Hematopoietic multipotent progenitor cell treated with erythropoietin and hydrocortisone succinate and interleukin-3 and kit ligand, for 15 days (in vitro differentiated cells): ENCODE results near the gene KCNQ4.

Source experiments
- DNase-seq: peaks from one replicate; pipeline ENCODE4 v3.0.0-alpha.2; 2015; ENCODE audit warnings: low spot score

KCNQ4 gene

DNA sequence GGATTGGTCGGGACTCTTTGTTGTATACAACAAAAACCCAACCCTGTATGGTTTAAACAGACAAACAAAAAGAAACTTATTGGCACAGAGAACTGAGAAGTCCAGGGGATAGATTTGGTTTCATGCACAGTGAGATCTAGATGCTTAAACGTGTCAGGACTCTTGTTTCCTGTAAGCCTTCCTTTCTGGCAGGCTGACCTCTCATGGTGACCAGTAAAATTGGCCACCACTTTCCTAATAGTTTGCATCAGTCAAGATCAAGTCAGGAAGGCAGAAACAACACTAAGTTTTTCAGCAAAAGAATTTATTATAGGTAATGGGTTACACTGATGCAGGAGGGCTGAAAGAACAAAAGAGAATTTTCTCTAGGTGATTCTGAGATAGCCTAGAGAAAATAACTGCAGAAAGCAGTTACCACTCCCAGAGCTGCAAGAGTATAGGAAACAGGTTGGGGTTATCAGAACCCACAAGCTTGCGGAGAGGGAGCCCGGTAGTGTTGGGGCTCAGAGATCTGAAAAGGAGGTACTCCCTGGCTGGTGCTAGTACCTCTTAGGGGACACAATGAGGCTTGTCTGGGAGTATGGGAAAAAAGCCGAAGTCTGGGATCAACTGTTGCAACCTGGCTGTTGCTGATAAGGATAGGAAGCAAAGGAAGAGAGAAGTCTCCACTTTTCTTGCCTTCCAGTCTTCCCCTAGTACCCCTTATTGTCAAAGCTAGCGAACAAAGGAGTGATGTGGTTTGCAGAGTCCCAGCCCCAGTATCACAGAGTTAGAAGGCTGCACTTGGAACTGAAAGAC is 57.1 kb downstream of the KCNQ4 start:
- DNase-seq: peak; percentile 24

DNA sequence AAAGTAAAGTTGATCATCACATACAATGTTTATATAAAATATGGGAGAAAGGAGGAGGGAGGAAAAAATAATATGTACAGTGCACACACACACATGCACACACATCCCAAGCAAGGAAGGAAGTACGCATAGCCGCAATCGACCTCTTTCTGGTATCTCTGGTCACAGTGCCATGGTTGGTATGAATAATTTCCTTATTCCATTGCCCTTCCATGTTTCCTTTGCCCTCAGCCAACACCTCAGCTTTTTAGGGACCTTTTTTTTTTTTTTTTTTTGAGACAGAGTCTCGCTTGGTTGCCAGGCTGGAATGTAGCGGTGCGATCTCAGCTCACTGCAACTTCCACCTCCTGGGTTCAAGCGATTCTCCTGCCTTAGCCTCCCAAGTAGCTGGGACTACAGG is 58.0 kb downstream of the KCNQ4 start:
- DNase-seq: no peak

DNA sequence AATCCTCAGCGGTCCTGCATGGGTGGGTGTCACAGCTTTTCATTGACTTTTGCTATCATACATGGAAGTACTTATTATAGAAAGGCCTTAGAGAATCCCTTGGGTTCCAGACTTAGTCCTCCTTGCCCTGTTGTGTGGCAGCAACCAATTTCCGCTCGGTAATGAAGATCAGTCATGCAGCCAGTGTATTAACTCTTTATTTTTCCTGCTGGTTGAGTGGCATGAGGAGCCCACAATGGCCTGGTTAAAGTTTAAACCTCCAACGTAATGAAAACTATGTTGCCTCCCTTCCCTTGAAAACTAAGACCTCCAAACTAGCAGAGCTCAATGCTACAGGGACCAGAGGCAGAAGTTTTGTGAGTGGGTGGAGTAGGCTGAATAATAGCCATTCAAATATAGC is 58.6 kb downstream of the KCNQ4 start:
- no peak for DNase-seq

DNA sequence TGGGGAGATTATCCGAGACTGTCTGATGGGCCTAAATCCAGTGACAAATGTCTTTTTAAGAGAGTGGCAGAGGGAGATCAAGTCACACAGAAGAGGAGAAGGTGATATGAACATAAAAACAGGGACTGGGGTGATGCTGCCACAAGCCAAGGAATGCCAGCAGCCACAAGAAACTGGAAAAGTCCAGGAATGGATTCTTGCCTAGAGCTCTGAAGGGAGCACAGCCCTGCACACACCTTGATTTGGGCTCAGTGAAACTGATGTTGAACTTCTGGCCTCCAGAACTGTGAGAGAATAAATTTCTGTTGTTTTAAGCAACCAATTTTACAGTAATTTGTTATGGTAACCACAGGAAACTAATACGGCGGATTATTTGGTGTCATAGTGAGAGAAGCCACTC is 59.1 kb downstream of the KCNQ4 start:
- no peak for DNase-seq

DNA sequence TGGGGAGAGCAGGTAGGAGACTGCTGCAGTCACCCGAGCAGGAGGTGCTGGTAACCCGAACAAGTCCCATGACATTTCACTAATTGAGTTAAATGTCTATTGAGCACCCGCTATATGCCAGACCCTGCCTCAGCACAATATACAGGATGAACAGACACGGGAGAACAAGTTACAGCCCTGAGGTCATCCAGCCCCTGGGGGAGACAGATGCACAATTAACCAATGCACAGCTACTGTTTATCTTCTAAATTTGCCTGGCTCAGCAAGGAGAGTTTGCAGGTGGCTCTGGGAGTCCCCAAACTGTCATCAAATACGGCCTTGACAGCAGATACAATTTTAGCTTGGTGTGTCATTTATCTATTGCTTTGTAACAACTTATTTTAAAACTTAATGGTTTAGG is 60.5 kb downstream of the KCNQ4 start:
- no peak for DNase-seq

DNA sequence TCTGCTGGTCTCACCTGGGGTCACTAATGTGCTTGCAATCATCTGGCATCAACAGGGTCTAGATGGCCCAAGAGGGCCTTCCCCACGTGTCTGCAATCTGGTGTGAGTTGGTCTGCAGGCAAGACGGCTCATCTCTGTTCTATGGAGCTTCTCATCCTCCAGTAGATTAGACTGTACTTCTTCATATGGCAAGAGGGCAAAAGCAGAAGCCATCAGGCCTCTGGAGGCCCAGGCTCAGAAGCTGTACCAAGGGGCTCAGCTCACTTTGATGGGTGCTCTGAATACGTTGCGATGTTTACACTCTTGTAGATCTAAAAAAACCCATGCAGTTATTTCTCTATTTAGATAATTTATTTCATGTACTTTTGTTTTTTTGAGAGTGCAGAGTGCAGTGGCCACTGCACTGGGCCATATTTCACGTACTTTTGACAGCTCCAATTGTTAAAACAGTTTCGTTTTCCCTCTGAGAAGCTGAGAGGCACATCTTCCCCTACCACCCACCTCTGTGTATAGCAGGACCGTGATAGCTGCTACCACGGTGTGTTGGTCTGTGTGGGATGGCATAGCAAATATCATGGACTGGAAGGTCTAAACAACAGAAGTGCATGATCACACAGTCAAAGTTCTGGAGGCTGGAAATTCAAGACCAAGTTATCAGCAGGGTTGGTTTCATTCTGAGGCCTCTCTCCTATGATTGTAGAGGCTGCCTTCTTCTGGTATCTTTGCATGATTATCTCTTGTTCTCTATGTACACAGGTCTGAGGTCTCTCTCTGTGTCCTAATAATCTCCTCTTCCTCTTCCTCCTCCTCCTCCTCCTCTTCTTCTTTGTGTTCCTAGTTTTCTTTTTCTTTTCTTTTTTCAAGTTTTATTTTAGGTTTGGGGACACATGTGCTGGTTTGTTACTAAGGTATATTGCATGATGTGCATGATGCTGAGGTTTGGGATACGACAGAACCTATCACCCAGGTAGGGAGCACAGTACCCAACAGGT is 61.6 kb downstream of the KCNQ4 start:
- peak; percentile 20 for DNase-seq

DNA sequence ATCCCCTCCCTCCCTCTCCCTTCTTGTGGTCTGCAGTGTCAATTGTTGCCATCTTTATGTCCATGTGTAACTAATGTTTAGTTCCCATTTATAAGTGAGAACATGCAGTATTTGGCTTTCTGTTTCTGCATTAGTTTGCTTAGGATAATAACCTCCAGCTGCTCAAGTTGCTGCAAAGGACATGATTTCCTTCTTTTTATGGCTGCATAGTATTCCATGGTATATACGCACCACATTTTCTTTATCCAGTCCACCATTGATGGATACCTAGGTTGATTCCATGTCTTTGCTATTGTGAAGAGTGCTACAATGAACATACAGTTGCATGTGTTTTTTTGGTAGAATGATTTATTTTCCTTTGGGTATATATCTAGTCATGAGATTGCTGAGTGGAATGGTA is 62.3 kb downstream of the KCNQ4 start:
- no peak for DNase-seq

DNA sequence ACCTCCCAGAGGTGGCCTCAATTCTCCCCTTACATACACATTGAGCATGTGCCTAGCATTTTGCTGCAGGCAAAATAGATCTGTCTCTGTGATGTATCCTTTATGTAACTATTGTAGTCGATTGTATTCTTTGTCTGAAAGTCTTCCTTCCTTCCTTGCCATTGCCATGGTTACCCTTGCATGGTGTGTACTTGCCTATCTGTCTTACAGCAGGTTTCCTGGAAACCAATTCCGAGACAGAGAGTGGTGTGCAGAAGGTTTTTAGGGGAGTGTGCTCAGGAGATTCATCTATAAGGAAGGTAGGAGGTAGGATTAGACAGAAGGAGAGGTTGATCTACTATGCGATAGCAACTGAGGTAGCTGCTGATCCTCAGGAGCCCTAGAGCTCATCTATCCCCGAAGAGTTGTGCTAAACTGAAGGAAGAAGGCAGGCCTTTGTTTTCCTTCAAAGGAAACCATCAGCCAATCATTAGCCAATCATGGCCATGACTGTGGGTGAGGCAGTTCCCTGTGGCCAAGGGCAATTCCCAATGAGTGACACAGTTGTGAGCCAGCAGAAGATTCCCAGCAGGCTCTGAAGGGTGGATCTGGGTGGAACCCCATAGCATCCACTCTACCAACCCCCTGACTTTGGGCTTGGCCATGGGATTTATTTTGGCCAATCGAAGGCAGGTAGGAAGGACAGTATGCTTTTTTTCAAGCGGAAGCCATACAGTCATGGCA is 63.6 kb downstream of the KCNQ4 start:
- DNase-seq: no peak

DNA sequence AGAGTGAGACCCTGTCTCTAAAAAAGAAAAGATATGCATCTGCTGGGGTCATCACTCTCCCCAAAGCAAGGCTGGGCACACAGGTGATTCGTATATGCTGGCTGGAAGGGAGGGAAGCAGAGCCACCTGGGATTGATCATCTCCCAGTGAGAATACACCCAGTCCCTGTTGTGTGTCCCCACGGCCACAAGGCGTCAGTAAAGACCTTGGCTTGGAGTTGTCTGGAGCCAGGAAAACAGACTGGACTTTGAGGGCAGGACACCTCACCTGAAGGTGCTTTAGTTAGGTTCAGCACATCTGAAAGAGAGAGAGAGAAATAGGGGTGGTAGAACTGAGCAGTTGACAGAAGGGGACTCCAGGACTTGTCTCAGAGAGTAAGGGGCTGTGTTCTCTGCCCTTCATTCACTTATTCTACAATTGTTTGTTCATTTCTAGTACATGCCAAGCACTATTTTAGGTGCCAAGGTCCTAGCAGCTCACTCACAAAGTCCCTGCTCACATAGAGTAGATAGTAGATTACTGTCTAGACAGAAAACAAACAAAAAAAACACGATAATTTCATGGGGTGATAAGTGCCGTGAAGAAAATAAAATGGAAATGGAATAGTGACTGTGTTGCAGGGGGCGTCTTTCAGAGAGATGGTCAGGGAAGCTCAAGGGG is 65.1 kb downstream of the KCNQ4 start:
- peak; percentile 50 for DNase-seq

DNA sequence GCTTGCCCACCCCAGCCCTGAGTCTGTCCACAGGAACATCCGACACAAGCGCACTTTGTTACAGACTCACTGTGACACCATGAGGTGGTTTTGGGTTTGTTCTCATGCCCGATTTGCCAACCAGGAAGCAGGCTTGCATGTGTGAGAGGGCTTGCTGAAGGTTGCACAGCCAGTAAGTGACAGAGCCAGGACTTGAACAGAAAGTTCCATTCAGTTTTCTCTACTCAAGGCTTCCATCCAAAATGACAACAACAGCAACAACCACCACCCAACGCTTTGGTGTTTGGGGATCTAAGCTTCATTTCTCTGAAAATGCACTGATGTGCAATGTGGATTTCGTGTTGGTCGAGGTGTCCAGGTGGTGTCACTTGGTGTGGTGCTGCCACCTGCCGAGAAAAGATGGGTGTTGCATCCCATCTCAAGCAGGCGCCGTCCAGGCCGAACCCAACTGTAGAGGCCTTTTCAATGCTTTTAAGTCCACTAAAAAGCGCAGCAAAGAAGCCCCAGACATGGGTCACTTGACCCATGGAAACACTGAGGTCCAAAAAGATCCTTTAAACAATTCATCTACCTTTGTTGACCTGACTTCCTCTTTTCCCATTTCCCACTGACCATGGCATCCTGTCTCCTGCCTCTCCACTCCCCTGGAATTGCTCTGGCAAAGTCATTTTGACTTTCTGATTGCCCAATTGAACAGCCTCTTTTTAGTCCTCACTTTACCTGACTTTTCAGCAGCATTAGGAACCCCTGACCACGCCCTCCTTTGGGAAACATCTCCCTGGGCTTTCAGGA is 66.4 kb downstream of the KCNQ4 start:
- DNase-seq: peak; percentile 82

DNA sequence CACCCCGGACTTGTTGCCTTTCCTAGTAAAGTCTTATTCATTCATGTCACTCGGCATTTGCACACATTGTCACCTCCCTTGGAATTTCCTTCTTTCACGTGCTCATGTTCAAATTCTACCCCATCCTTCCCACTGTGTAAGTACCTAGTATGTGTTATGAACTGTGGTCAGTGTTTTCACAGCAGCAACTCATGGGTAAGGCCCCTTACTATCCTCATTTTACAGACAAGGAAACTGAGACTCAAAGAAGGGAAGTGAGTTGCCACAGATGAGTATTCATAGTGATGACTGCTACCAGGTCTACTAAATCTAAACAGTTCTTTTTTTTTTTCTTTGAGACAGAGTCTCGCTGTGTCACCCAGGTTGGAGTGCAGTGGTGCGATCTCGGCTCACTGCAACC is 68.1 kb downstream of the KCNQ4 start:
- DNase-seq: no peak

DNA sequence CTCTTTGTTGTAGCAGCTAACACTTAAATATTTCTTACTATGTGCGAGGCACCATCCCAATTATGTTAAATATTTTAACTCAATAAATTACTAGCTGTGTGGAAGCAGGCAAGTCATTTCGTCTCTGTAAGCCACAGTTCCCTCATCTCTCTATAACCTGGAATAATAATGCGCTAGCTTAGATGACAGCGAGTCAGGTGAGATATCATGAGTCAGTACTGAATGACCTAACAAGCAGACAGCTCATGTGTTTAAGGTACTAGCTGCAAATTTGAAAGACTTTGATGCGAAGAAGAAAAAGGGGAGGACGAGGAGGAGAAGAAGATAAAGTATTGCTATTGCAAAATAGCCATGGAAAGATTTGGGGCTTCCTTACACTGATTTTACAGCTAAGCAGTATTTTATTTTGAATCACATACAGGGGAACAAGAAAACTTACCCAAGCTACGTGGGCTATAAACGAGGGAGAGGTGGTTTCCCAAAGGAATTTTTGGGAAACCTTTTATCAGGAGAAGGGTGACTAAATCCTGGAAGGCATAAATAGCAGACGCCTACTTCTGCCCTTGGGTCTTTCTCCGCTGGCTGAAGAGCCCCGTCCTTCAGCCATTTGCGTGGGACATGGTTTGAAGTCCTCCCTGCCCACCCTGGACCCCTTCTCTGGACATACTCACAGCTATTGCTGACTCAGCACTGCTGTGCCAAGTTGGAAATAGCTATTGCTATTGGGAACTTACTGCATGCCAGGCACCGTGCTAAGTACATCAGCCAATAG is 69.7 kb downstream of the KCNQ4 start:
- DNase-seq: no peak

DNA sequence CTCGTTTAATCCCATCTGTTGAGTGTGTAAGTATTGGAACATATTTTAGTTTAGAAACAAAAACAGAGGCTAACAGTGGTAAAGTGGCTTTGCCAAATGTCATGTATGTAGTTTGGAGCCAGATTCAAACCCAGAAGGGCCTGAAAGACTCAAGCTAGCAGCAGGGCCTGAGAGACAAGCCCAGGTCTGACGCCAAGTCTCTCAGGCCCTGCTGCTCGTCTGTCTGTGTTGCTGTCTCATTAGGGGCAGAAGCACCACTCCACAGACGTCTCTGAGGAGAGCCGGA is 70.2 kb downstream of the KCNQ4 start:
- DNase-seq: no peak

DNA sequence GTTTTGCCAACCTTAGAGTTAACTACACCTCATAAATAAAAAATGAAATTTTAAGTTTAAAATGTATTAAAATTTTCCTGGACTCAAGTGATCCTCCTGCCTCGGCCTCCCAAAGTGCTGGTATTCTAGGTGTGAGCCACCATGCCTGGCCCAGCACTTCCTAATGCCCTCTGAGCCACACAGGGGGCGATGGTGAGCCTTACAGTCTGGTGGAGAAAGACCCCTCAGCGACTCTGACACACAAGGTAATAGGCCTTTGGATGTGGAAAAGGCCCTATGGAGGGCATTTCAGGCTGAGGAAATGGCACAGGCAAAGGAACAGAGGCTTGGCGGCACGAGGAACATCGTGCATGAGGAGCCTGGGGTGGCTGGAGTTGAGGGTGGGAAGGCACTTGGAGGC is 71.9 kb downstream of the KCNQ4 start:
- no peak for DNase-seq

DNA sequence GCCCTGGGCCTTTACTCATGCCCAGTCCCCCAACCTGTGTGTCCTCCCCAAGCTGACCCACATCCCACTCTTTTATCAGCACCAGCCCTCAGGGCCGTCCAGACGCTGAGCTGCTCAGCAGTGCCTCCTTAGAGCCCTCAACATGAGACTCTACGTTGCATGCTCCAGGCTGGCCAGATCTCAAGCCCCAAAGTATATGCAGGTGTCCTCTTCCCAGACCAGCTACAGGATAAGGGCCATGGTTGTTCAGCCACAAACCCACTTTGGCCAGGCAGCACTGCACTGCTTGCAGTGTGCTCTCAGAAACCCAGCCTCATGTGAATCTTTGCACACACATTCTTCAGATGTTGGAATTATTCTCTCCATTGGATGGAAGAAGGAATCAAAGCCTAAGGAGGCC is 72.5 kb downstream of the KCNQ4 start:
- no peak for DNase-seq

DNA sequence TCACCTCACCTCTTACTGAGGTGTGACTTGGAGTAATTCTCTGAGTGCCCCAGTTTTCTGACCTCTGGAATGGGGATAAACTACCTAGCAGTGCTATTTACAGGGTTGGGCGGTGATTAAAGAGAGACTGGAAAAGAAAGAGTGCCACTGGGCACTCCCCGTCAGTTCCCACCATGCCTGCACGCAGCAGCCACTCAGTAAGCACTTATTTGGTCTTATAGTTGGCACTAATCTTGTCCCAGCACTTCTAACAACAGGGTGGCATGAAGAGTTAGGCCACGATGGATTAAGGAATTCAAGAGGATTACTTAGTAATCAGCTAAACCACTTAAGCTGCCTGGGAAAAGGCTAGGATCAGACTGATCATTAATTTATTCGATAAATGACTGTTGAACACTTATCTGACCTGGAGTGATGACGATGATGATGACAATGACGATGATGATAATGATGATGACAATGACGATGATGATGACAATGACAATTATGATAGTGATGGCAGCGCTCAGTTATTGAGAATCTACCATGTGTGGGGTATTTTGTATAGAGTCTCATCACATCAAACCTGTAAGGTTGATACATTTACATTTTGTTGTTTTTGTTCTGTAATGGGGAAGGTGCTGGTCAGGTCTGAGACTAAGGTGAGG is 73.2 kb downstream of the KCNQ4 start:
- no peak for DNase-seq

DNA sequence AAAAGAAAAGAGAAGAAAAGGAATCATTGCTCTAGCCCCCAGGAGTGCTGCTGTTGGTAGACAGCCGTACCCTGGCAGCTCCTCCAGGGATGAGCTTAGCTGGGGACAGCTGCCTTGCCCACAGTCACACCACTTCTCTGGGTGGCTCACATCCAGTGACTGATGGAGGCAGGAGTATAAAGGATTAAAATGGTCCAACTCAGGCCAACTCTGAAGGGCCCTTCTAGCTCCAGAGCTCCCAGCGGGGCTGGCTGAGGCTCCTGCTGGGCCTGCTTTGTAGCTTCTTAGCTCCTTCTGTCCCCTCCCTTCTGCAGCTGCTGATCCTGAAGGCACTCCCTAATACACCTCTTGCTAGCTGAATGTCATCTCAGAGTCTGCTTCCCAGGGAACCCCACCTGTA is 74.2 kb downstream of the KCNQ4 start:
- DNase-seq: no peak

DNA sequence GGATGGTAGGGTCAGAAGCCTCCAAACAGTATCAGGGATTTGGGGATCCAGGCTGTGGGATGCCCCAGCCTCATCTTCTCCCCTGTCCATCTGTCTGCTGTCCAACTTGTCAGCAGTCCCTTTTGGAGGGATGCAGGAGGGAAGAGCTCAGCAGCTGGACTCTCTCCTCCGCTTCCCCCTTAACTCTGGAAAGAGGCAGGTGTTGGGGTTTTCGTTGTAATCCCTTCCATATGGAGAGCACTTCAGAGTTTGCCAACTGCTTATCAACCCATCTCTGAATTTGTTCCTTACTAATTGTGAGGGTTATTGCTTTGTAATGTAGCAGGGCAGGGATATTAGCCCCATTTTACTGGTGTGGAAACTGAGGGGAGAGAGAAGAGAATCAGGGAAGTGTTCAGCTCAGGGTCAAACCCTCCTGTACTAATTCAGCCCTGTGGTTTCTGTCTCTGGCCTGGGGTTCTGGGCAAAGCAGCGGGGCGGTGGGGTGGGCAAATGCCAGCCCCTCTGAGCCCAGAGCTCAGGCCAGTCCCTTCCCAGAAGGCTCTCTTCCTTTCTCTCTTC is 75.3 kb downstream of the KCNQ4 start:
- DNase-seq: no peak

DNA sequence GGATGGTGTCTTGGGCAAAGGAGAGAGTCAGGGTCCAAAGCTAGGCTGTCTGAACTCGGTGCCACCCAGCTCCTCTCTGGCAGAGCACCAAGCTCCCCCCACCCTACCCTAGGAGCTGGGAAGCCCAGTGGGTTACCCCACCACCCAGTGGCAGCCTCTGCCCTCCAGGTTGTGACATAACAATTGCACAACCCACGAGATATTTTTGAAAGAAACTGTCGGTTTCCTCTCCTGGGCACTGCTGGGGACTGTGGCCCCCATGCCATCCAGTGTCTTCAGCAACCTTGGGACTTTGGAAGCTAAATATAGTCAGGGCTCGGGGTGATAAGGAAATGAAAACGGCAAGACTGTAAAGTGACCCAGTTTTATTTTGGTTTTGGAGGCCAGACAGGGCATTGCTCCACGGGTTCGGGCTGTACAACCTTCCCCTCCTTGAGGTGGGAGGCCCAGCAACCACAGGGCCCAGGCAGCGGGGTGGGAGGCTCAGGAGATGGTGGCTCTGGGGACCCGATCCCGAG is 77.2 kb downstream of the KCNQ4 start:
- DNase-seq: no peak
